Measurements from ENCODE around the gene AMBRA1.

Gene AMBRA1

DNA sequence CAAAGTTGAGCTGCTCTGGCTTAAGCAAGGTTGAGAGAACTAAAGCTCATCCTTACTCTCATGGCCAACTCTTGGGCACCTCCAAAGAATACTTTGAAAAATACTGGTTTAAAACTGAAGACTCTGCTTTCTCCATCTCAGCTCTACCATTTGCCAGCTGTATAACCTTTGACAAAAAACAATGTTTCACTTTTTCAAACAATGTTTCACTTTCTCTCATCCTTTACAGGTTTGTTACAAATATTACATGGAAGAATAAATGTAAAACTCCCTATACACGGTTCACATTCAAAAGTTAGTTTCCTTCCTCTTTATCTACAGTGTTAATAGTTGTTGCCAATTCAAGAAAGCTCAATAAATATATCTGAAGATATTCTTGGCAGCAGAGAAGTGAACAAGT lies 19.2 kb downstream of the AMBRA1 start:
- no peak for DNase-seq (ENCODE audit: low spot score)

- DNase-seq (ENCODE audit: low spot score): no peak
These were observed 22.9 kb downstream of the AMBRA1 start for GRCh38 chr11:46570790-46571398.

DNA sequence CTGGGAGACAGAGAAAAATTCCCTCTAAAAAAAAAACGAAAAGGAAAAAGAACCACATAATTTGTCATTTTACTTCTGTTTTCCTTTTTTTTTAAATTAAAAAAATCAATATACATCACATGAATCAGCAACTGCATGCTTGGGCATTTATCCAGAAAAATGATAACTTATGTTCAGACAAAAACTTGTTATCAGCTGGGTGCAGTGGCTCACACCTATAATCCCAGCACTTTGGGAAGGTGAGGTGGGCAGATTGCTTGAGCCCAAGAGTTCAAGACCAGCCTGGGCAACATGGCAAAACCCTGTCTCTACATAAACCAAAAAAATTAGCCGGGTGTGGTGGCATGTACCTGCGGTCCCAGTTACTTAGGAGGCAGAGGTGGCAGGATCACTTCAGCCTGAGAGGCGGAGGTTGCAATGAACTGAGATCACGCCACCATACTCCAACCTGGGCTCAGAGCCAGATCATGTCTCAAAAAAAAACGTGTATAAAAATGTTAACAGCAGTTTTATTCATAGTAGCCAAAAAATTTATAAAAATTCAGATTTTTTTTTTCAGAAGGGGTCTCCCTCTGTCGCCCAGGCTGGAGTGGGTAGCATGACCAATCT lies 28.5 kb downstream of the AMBRA1 start:
- DNase-seq (ENCODE audit: low spot score): no peak

DNA sequence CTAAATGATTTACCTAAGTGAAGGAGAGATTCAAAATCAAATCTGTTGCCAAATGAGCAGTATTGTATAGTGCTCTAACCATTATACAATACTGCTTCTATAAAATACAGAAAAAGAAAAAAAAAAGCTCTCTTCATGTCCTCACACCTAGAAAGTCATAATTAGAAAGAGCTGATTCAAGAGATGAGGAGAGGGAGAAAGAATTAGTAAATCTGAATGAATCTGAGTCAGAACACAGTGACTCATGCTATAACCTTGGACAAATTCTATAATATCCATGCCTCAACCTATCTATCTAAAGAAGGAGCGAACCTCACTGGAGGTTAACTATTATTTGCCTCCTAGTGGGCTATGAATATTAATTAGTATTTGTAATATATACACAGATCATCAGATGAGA lies 29.4 kb downstream of the AMBRA1 start:
- DNase-seq (ENCODE audit: low spot score): no peak

- DNase-seq (ENCODE audit: low spot score): no peak
These were observed 31.3 kb downstream of the AMBRA1 start for GRCh38 chr11:46562527-46562926.

DNA sequence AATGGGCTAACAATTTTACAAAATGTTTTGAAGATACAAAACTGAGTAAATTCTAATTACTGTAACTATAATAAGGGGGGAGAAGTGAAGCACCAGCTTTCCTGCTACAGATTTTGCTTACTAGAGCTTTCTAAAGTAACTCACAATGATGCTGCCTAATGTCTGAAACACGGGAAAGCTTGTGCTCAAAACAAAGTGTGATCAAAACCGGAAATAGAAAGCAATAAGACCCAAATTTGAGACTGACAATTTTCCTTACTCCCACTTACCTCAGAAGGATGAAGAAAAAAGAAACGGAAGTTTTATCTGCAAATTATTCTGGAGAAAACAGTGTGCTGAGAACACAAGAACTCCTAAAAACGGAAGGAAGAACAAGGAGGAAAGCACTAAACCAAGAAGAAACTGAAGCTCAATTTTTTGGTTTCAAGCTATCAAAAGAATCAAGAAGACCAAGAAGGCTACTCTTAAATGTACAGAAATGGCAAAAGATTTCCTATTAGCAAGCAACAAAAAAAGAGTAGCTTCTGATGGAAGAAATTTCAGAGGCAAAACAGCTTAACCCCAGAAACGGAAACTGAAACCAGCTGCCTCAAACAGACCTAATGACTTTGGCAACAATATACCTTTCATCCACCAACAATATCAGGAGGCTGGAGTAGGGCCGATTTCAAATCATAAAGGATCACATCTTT lies 33.4 kb downstream of the AMBRA1 start:
- peak; percentile 61 for DNase-seq (ENCODE audit: low spot score)

GRCh38 chr11:46559815-46560214 lies 34.0 kb downstream of the AMBRA1 start:
- DNase-seq (ENCODE audit: low spot score): no peak

DNA sequence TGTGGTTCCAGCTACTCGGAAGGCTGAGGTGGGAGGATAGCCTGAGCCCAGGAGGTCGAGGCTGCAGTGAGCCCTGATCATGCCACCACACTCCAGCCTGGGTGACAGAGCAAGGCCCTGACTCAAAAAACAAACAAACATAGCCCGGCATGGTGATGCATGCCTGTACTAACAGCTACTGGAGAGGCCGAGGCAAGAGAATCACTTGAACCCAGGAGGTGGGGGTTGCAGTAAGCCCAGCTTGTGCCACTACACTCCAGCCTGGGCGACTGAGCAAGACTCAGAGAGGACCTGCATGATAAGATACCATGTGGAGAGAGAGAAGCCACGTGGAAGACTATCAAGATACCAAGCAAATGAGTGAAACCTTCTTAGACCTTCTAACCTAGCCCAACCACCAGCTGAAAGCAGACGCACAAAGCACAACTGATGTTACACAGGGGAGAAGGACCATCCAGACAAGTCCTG lies 36.1 kb downstream of the AMBRA1 start:
- DNase-seq (ENCODE audit: low spot score): peak; percentile 64

DNA sequence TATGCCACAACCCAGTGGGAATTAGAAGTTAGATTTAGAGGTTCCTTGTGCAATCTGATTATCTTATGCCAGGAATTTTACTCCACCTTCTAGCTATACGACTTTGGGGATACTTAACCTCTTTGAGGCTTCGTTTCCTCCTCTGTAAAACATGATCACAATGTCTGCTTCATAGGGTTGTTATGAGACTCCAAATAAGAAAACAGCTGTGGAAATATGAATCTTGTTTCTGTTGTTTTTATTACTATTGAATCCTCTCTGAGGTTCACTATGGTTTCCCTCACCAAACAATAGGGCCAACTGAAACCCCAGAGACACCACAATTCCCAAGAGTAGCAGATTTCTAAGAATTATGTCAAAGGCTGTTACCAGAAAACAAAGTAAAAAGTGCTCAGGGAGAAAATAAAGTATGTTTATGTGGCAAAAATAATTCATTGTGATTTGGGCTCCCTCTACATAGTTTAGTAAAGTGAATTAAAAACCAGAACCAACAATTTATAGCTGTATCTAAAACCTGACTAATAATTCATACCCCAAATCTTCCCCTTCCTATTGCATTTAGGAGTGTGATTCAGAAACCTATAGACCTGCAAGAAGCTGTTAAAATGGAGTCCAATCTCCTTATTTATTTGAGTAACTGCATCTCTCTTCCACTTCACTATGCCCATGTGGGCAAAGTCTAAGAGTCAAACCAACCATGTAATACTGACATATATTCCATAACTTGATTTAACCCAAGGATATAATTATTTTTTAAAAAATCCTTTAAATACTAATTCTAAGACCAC lies 38.4 kb downstream of the AMBRA1 start:
- peak; percentile 6 for DNase-seq (ENCODE audit: low spot score)

DNA sequence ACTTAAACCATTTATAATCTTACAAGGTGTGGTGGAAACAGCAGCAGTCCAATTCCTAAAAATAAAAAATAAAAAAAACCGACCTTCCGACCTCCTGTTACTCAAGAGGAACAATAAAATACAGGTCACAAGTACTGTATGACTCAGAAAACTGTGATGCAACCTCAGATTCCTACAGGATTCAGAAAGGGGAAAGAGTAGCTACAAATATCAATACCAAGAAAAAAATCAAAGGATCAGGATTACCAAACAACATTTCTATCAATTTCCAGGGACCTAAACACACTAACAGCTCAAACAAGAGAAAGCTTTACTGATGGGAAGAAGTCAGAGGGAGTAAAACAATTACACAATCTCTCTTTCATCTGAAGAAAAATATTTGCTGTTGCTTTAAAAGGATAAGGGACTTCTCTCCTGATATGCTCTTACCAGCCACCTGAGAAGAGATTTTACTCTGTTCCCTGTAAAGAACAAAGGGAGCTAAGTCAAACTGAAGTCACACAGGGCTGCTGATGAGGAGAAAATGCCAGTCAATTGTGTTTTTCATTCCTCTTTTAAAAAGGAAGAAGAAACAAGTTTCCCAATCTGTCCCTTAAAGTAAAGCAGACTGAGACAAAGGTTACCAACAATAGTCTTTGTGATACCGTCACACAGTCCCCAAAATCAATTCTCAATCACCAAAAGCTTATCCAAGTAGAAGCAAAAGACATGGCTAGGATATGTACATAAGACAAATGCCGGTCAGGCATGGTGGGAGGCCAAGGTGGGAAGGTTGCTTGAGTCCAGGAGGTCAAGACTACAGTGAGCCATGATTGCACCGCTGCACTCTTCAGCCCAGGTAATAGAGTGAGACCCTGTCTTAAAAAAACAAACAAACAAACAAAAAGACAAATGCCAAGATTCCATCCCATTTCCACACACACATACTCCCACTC lies 39.3 kb downstream of the AMBRA1 start:
- no peak for DNase-seq (ENCODE audit: low spot score)

DNA sequence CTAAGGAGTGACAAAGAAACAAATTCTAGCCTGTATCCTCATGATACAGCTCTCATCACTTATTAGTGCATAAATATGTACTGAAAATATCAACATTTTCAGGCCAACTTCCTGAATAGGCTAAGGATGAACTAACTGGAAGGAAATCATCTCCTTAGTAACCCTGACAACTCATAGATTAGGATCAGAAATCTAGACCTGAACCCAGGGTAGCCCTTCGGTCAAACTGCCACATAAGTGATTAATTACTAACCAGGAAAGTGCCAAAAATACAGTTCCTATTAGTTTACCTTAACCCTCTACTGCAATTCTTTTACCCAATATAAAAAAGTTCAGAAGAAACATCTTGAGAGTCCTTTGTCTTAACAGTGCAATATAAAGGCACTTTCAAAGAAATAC lies 40.0 kb downstream of the AMBRA1 start:
- peak; percentile 17 for DNase-seq (ENCODE audit: low spot score)

- no peak for DNase-seq (ENCODE audit: low spot score)
These were observed 42.6 kb downstream of the AMBRA1 start for GRCh38 chr11:46551261-46551660.

GRCh38 chr11:46547579-46547978 lies 46.2 kb downstream of the AMBRA1 start:
- no peak for DNase-seq (ENCODE audit: low spot score)

GRCh38 chr11:46543564-46543963 lies 50.3 kb downstream of the AMBRA1 start:
- DNase-seq (ENCODE audit: low spot score): no peak

DNA sequence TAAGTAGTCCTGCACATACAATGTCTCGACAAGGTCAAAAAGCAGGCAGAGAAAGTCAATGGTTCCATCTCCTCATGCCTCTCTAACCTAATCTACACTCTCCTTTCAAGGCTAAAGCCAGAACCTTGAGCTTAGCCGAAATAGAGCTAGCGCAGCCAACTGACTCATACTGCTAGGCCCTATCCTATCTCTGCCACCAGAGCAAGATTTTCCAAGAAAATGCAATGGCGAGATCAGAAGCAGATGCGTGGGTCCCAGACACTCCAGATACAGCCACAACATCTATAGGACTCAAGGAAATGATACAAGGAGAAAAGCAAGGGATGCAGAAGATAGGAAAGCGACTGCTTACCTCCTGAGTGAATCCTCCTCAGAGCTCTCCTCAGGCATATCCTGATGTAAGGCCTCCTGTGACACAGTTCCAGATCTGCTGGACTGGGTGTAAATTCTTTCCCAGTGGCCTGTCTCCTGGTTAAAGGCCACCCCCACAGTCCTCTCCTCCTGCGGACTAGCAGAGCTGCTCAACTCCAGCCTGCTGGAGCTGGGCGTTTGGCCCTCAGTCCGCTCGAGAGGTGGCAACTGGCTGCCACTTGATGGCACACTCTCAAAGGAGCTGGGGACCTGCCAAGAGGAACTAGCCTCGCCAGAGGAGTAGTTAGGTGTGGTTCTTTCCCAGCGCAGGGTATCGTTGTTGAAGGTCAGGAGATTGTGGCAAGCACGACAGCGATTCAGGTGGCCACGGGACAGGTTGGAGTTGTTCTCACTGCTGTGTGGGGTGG lies 52.0 kb downstream of the AMBRA1 start:
- peak; percentile 88 for DNase-seq (ENCODE audit: low spot score)

- no peak for DNase-seq (ENCODE audit: low spot score)
These were observed 53.0 kb downstream of the AMBRA1 start for GRCh38 chr11:46540807-46541206.

- DNase-seq (ENCODE audit: low spot score): peak; percentile 90
These were observed 56.1 kb downstream of the AMBRA1 start for GRCh38 chr11:46537537-46538295.

GRCh38 chr11:46537121-46537520 lies 56.7 kb downstream of the AMBRA1 start:
- no peak for DNase-seq (ENCODE audit: low spot score)

- DNase-seq (ENCODE audit: low spot score): no peak
These were observed 58.1 kb downstream of the AMBRA1 start for GRCh38 chr11:46535688-46536087.

- no peak for DNase-seq (ENCODE audit: low spot score)
These were observed 59.1 kb downstream of the AMBRA1 start for GRCh38 chr11:46534711-46535110.

Data from hematopoietic multipotent progenitor cell treated with erythropoietin and hydrocortisone succinate and interleukin-3 and kit ligand, for 17 days (in vitro differentiated cells).